HG03469 (cell line): ENCODE data around the gene EPB41L4A.
"Not testable (repeated sequence)": the region's sequence is repeated elsewhere in the genome, so short reads cannot be mapped to it uniquely, and the experiment has no call there.

Source experiments
- ATAC-seq: cut with Tn5 transposase; IDR thresholded peaks from one replicate; pipeline ENCODE4 v1.9.1; 2021; ENCODE audit warnings: mild to moderate bottlenecking, moderate library complexity, moderate number of reproducible peaks; ENCODE audit not compliant: unreplicated experiment

EPB41L4A gene

DNA sequence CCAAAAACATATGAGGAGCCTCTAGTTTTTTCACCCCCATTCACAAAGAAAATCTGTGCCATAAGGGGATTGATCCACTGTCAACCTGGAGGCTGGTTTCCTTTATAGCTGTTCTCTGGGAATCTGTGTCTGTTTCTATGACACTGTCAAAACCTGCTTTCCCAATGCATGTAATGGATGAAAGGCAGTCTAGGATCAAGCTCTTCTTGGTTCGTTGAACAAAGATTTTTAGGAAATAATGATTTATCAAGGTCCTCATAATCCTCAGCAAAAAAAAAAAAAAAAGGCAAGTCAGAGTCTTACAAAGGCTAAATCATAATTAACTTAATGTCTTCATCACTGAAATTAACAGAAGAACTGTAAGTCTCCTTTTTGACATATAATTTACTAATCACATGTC, 16.0 kb downstream of the EPB41L4A start:
- ATAC-seq: no peak

GRCh38 chr5:112401924-112402323, 17.2 kb downstream of the EPB41L4A start:
- no peak for ATAC-seq

GRCh38 chr5:112397690-112398089, 21.4 kb downstream of the EPB41L4A start:
- ATAC-seq: no peak

DNA sequence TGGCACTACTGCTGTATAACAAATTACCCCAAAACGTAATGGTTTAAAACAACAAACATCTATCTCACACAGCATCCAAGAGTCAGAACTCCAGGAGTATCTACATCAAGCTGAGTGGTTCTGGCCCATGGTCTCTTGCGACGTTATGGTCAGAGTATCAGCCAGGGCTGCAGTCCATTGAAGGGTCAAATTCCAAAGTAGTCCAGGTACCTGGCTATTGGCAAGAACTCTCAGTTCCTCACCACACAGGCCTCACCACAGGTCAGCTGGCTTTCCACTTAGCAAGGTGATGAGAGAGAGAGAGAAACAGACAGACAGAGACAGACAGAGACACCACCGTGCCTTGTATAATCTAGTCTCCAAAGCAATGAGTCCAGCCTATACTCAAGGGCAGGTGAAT, 22.6 kb downstream of the EPB41L4A start:
- ATAC-seq: no peak

DNA sequence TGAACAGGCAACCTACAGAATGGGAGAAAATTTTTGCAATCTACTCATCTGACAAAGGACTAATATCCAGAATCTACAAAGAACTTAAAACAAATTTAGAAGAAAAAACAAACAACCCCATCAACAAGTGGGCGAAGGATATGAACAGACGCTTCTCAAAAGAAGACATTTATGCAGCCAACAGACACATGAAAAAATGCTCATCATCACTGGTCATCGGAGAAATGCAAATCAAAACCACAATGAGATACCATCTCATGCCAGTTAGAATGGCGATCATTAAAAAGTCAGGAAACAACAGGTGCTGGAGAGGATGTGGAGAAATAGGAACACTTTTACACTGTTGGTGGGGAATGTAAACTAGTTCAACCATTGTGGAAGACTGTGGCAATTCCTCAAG, 23.8 kb downstream of the EPB41L4A start:
- not testable (repeated sequence) for ATAC-seq

DNA sequence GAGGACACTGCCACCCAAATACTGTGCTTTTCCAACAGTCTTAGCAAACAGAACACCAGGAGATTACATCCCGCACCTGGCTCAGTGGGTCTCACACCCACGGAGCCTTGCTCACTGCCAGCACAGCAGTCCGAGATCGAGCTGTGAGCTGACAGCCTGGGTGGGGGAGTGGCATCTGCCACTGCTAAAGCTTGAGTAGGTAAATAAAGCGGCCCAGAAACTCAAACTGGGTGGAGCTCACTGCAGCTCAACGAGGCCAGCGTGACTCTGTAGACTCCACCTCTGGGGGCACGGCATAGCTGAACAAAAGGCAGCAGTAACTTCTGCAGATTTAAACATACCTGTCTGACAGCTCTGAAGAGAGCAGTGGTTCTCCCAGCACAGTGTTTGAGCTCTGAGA, 28.8 kb downstream of the EPB41L4A start:
- no peak for ATAC-seq

DNA sequence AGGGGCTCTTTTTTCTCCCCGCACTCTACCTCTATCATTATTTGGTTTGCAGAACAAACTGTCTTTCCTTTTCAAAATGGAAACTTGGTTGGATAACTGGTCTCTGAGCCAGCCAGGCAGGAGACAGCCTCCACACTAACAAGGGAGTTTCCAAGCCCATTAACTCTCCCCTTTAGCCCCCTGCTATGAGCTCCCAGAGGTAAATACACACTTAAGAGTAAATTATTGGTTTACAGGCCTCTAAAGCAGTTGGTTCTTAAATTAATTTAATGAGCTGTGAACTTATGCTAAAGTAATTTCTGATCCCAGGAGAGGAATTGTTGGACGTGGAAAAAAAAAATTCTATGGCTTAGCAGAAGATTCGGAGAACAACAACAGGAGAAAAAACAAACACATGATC, 30.3 kb downstream of the EPB41L4A start:
- no peak for ATAC-seq

- ATAC-seq: no peak
These were observed 31.0 kb downstream of the EPB41L4A start for GRCh38 chr5:112388074-112388473.

DNA sequence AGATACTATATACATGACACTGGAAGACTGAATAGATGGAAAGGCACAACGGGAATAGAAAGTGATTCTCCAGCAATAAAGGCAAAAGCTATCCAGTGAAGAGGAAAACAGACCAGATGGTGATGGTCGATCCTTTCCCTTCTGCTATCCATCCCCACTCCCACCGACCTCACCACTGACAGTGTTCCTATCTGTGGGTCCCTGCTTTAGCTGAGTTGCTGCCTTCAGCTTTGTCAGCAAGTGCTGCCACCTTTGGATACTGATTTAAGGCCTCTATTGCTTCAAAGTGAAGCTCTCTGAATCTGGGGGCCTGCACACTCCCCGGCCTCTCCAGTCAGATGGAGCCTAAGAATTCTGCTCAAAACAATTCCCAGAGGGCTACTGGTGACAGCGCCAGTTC, 32.3 kb downstream of the EPB41L4A start:
- no peak for ATAC-seq

GRCh38 chr5:112385969-112386368, 33.1 kb downstream of the EPB41L4A start:
- no peak for ATAC-seq

GRCh38 chr5:112385566-112385965, 33.5 kb downstream of the EPB41L4A start:
- no peak for ATAC-seq

- no peak for ATAC-seq
These were observed 34.6 kb downstream of the EPB41L4A start for GRCh38 chr5:112384523-112384922.

DNA sequence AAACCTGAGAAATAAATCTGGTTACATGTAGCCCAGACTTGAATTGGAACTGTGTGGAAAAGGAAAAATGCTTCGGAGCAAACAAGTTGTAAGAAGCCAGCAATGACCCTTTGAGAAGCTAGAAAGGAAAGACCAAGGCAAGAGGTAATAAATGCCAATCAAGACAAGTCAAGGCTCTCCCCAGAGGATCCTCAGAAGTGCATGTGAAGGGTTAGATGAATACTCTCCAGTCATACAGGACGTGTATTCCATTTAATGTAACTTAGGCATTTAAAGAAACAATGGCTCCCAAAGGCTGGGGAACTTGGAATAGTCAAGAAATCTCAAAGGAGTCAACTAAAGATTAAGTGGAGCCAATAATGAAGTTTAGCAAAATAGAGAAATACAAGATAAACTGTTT, 36.2 kb downstream of the EPB41L4A start:
- no peak for ATAC-seq

GRCh38 chr5:112381521-112381920, 37.6 kb downstream of the EPB41L4A start:
- ATAC-seq: no peak

- ATAC-seq: no peak
These were observed 39.3 kb downstream of the EPB41L4A start for GRCh38 chr5:112379542-112380325.

- ATAC-seq: no peak
These were observed 44.3 kb downstream of the EPB41L4A start for GRCh38 chr5:112374818-112375217.

- ATAC-seq: no peak
These were observed 44.7 kb downstream of the EPB41L4A start for GRCh38 chr5:112374356-112374755.

- ATAC-seq: no peak
These were observed 45.2 kb downstream of the EPB41L4A start for GRCh38 chr5:112373885-112374284.

GRCh38 chr5:112372543-112372942, 46.5 kb downstream of the EPB41L4A start:
- no peak for ATAC-seq

- no peak for ATAC-seq
These were observed 48.0 kb downstream of the EPB41L4A start for GRCh38 chr5:112371067-112371466.

- no peak for ATAC-seq
These were observed 51.7 kb downstream of the EPB41L4A start for GRCh38 chr5:112367400-112367799.

DNA sequence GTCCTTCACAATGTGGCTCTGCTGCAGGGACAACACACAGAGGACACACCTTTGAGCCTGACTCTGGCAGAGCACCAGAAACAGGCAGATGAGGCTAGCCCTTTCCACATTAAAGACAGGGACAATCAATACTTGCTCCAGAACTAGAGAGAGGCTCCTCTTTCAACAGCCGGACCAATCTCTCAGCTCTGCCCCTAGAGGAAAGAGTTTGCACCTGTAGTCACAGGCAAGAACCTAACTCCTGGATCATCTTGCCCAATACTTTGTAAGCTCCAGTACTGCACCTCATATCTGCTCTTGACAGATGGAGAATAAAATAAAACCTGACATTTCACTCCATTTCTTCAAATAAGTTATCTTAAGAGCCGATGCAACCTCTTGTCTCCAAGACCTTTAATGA, 52.1 kb downstream of the EPB41L4A start:
- ATAC-seq: no peak

GRCh38 chr5:112360740-112361139, 58.3 kb downstream of the EPB41L4A start:
- ATAC-seq: not testable (repeated sequence)
